ENCODE results near the gene GDA. TPM values are rescaled to one million over a fixed set of nuclear protein-coding genes. Genes with fewer than 3 reads are reported as not detected.

The GDA gene
- total RNA-seq, 1 donor from 2014 or later, result 0.18 TPM

DNA sequence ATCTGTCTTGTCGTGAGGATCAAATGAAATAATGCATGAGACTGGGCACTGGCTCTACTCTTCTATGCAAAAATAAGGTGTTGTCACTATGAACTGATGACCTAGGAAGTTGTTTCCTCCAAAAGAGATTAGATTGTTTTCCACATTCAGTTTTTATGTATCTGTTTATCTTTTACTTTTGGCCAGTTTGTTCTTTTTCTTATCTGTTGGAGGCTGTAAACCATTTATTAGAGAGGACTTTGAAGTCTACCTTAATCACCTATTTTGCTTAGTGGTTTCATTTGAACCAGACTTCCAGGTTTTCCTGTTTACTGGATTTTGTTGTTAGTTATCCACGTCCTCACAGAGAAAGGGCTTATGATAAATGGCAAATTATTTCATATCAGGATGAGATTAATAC is 21.5 kb upstream of the GDA start:
- no peak for ATAC-seq (ENCODE audit: low read depth)
- no peaks in the 10 kb centered on the region for H3K36me3 Mint-ChIP-seq (ENCODE audit: low read depth)
- no peaks in the 10 kb centered on the region for H3K4me1 Mint-ChIP-seq
- ChIA-PET POLR2A (no interaction called here), CTCF (no interaction called here)
- intact Hi-C loops (cut with micrococcal nuclease), result no loop called here
- no peaks in the 10 kb centered on the region for H3K9me3 Mint-ChIP-seq
- H3K27me3 Mint-ChIP-seq, result no peaks in the 10 kb centered on the region
- H3K27ac Mint-ChIP-seq, result no peak overlapping the region
- H3K4me3 Mint-ChIP-seq, result no peak overlapping the region
- DNase-seq, result no peak
- TF ChIP-seq, protein P1, sequence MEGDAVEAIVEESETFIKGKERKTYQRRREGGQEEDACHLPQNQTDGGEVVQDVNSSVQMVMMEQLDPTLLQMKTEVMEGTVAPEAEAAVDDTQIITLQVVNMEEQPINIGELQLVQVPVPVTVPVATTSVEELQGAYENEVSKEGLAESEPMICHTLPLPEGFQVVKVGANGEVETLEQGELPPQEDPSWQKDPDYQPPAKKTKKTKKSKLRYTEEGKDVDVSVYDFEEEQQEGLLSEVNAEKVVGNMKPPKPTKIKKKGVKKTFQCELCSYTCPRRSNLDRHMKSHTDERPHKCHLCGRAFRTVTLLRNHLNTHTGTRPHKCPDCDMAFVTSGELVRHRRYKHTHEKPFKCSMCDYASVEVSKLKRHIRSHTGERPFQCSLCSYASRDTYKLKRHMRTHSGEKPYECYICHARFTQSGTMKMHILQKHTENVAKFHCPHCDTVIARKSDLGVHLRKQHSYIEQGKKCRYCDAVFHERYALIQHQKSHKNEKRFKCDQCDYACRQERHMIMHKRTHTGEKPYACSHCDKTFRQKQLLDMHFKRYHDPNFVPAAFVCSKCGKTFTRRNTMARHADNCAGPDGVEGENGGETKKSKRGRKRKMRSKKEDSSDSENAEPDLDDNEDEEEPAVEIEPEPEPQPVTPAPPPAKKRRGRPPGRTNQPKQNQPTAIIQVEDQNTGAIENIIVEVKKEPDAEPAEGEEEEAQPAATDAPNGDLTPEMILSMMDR (IDR thresholded peaks at IDR 0.05), result no peak

GRCh38 chr9:72128526-72128925 is 20.7 kb upstream of the GDA start:
- Mint-ChIP-seq H3K4me3 (no peak overlapping the region), H3K9me3 (no peaks in the 10 kb centered on the region), H3K27ac (no peak overlapping the region), H3K36me3 (ENCODE audit: low read depth) (no peaks in the 10 kb centered on the region), H3K27me3 (no peaks in the 10 kb centered on the region), H3K4me1 (no peaks in the 10 kb centered on the region)
- intact Hi-C loops (cut with micrococcal nuclease), result no loop called here
- no peak for DNase-seq
- TF ChIP-seq, protein P1 (IDR thresholded peaks at IDR 0.05), result no peak
- CTCF ChIA-PET, result no interaction called here
- ATAC-seq (ENCODE audit: low read depth), result no peak
- POLR2A ChIA-PET, result no interaction called here

GRCh38 chr9:72129271-72130156 is 19.7 kb upstream of the GDA start:
- H3K27me3 Mint-ChIP-seq, result no peaks in the 10 kb centered on the region
- DNase-seq (no peak), ATAC-seq (ENCODE audit: low read depth) (no peak)
- no peaks in the 10 kb centered on the region for H3K4me1 Mint-ChIP-seq
- no peak overlapping the region for H3K4me3 Mint-ChIP-seq
- CTCF ChIA-PET, result no interaction called here
- TF ChIP-seq, protein P1 (IDR thresholded peaks at IDR 0.05), result no peak
- H3K36me3 Mint-ChIP-seq (ENCODE audit: low read depth), result no peaks in the 10 kb centered on the region
- POLR2A ChIA-PET, result no interaction called here
- intact Hi-C loops (cut with micrococcal nuclease), result no loop called here
- no peaks in the 10 kb centered on the region for H3K9me3 Mint-ChIP-seq
- H3K27ac Mint-ChIP-seq, result no peak overlapping the region

GRCh38 chr9:72130321-72130720 is 18.9 kb upstream of the GDA start:
- TF ChIP-seq, protein P1 (IDR thresholded peaks at IDR 0.05), result no peak
- H3K4me1 Mint-ChIP-seq, result no peaks in the 10 kb centered on the region
- no peak overlapping the region for H3K27ac Mint-ChIP-seq
- POLR2A ChIA-PET, result no interaction called here
- CTCF ChIA-PET, result no interaction called here
- intact Hi-C loops (cut with micrococcal nuclease), result no loop called here
- no peaks in the 10 kb centered on the region for H3K9me3 Mint-ChIP-seq
- no peaks in the 10 kb centered on the region for H3K27me3 Mint-ChIP-seq
- DNase-seq (no peak), ATAC-seq (ENCODE audit: low read depth) (no peak)
- no peak overlapping the region for H3K4me3 Mint-ChIP-seq
- H3K36me3 Mint-ChIP-seq (ENCODE audit: low read depth), result no peaks in the 10 kb centered on the region

DNA sequence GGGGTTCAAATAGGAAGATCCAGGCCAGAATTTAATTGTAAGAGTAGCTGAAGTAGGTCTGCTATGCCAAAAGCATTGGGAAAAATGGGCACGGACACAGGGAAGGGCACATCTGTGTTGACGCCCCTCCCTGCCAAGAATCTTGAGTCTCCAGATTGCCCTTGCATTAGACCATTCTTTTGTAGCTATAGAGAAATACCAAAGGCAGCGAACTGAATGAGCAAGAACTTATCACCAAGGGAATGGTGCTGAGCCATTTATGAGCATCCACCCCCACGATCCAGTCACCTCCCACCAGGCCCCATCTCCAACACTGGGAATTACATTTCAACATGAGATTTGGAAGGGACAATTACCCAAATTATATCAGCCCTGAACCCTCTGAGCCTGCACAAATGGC is 18.0 kb upstream of the GDA start:
- no peak for ATAC-seq (ENCODE audit: low read depth)
- no peak overlapping the region for H3K4me3 Mint-ChIP-seq
- ChIA-PET CTCF (no interaction called here), POLR2A (no interaction called here)
- H3K36me3 Mint-ChIP-seq (ENCODE audit: low read depth), result no peaks in the 10 kb centered on the region
- H3K27me3 Mint-ChIP-seq, result no peaks in the 10 kb centered on the region
- H3K9me3 Mint-ChIP-seq, result no peaks in the 10 kb centered on the region
- H3K27ac Mint-ChIP-seq, result no peak overlapping the region
- H3K4me1 Mint-ChIP-seq, result no peaks in the 10 kb centered on the region
- DNase-seq, result no peak
- intact Hi-C loops (cut with micrococcal nuclease), result no loop called here
- TF ChIP-seq, protein P1 (IDR thresholded peaks at IDR 0.05), result no peak
